ENCODE results near the gene TBC1D32. TPM values are rescaled to one million over a fixed set of nuclear protein-coding genes. Genes with fewer than 3 reads are reported as not detected.
A peak's percentile ranks its signal among the peaks of the same experiment; 100 is the strongest.

TBC1D32 gene
- total RNA-seq, 1 experiment from 2014 or later = 5.2 TPM

DNA sequence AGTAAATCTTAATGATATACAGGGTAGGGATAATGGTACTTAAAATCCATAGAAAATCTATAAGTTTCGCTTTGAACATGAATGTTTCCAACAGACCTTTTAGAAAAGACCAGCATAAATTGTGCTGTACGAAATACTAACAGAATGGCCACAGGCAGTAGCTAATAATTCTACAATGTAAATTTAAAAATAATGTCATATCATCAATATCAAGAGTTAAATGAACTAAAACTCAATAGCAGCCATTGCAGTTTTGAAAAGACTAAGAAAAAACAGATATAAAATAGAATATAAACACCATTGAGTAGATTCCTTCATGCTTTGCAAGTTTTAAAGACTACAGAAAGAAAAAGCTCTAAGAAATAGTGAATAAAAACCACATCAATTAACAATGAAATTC is 14.7 kb downstream of the TBC1D32 start (continued):
- TF ChIP-seq, protein P1, sequence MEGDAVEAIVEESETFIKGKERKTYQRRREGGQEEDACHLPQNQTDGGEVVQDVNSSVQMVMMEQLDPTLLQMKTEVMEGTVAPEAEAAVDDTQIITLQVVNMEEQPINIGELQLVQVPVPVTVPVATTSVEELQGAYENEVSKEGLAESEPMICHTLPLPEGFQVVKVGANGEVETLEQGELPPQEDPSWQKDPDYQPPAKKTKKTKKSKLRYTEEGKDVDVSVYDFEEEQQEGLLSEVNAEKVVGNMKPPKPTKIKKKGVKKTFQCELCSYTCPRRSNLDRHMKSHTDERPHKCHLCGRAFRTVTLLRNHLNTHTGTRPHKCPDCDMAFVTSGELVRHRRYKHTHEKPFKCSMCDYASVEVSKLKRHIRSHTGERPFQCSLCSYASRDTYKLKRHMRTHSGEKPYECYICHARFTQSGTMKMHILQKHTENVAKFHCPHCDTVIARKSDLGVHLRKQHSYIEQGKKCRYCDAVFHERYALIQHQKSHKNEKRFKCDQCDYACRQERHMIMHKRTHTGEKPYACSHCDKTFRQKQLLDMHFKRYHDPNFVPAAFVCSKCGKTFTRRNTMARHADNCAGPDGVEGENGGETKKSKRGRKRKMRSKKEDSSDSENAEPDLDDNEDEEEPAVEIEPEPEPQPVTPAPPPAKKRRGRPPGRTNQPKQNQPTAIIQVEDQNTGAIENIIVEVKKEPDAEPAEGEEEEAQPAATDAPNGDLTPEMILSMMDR (IDR thresholded peaks at IDR 0.05) = no peak

DNA sequence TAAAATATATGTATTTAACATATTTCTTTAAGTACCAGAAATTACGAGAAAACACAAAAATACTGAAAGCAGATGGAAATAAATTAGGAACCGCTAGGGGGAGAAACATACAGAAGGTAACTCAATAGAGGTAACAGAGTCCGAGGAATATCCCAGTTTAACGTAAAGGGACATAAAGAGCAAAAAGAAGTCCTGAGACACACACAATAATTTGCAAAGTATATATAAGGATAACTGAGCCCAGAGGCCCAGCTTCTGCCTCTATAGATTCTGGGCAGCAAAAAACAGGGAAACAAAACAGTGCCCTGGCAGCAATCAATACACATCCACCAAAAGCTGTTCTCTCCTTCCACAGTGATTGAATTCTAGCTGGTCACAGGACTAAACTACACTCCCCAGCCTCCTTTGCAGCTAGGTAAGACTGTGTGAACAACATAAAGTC is 15.1 kb downstream of the TBC1D32 start:
- no peaks in the 10 kb centered on the region for H3K4me1 Mint-ChIP-seq
- ChIA-PET CTCF (interaction anchor here (0.6 to 2.1 kb wide), 25 partner anchors 9 to 1212 kb away, joined by 3 to 26 read pairs (median 4); partner anchors contain the start of gene TBC1D32), POLR2A (no interaction called here)
- no peaks in the 10 kb centered on the region for H3K27me3 Mint-ChIP-seq (ENCODE audit: low read depth)
- TF ChIP-seq FOXJ3 (CRISPR knock-in tag; IDR thresholded peaks at IDR 0.05; ENCODE audit: borderline replicate concordance) (no peak), SMAD3 (CRISPR knock-in tag; IDR thresholded peaks at IDR 0.05; ENCODE audit: borderline replicate concordance) (no peak), HMGA2 (CRISPR knock-in tag; IDR thresholded peaks at IDR 0.05) (0 out of 2 replicates have a peak, but pooled peaks have one; percentile 1), ESRRA (CRISPR knock-in tag; IDR thresholded peaks at IDR 0.05; ENCODE audit: borderline replicate concordance) (no peak), OVOL2 (CRISPR knock-in tag; IDR thresholded peaks at IDR 0.05; ENCODE audit: borderline replicate concordance) (no peak)
- TF ChIP-seq, protein P2, sequence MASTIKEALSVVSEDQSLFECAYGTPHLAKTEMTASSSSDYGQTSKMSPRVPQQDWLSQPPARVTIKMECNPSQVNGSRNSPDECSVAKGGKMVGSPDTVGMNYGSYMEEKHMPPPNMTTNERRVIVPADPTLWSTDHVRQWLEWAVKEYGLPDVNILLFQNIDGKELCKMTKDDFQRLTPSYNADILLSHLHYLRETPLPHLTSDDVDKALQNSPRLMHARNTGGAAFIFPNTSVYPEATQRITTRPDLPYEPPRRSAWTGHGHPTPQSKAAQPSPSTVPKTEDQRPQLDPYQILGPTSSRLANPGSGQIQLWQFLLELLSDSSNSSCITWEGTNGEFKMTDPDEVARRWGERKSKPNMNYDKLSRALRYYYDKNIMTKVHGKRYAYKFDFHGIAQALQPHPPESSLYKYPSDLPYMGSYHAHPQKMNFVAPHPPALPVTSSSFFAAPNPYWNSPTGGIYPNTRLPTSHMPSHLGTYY (CRISPR knock-in tag; IDR thresholded peaks at IDR 0.05) = no peak
- TF ChIP-seq, protein P3, sequence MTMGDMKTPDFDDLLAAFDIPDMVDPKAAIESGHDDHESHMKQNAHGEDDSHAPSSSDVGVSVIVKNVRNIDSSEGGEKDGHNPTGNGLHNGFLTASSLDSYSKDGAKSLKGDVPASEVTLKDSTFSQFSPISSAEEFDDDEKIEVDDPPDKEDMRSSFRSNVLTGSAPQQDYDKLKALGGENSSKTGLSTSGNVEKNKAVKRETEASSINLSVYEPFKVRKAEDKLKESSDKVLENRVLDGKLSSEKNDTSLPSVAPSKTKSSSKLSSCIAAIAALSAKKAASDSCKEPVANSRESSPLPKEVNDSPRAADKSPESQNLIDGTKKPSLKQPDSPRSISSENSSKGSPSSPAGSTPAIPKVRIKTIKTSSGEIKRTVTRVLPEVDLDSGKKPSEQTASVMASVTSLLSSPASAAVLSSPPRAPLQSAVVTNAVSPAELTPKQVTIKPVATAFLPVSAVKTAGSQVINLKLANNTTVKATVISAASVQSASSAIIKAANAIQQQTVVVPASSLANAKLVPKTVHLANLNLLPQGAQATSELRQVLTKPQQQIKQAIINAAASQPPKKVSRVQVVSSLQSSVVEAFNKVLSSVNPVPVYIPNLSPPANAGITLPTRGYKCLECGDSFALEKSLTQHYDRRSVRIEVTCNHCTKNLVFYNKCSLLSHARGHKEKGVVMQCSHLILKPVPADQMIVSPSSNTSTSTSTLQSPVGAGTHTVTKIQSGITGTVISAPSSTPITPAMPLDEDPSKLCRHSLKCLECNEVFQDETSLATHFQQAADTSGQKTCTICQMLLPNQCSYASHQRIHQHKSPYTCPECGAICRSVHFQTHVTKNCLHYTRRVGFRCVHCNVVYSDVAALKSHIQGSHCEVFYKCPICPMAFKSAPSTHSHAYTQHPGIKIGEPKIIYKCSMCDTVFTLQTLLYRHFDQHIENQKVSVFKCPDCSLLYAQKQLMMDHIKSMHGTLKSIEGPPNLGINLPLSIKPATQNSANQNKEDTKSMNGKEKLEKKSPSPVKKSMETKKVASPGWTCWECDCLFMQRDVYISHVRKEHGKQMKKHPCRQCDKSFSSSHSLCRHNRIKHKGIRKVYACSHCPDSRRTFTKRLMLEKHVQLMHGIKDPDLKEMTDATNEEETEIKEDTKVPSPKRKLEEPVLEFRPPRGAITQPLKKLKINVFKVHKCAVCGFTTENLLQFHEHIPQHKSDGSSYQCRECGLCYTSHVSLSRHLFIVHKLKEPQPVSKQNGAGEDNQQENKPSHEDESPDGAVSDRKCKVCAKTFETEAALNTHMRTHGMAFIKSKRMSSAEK (CRISPR knock-in tag; IDR thresholded peaks at IDR 0.05; ENCODE audit: borderline replicate concordance) = no peak
- TF ChIP-seq, protein P1 (IDR thresholded peaks at IDR 0.05) = peak; percentile 36; the same call in 1 of the 2 replicates
- TF ChIP-seq, protein P4, sequence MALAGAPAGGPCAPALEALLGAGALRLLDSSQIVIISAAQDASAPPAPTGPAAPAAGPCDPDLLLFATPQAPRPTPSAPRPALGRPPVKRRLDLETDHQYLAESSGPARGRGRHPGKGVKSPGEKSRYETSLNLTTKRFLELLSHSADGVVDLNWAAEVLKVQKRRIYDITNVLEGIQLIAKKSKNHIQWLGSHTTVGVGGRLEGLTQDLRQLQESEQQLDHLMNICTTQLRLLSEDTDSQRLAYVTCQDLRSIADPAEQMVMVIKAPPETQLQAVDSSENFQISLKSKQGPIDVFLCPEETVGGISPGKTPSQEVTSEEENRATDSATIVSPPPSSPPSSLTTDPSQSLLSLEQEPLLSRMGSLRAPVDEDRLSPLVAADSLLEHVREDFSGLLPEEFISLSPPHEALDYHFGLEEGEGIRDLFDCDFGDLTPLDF (CRISPR knock-in tag; IDR thresholded peaks at IDR 0.05) = no peak
- DNase-seq (ENCODE audit: low spot score) (no peak), ATAC-seq (peak; percentile 90)
- peak overlapping the region; percentile 27; the same call in 1 of the 2 replicates for H3K4me3 Mint-ChIP-seq
- H3K27ac Mint-ChIP-seq = no peak overlapping the region
- H3K9me3 Mint-ChIP-seq = no peaks in the 10 kb centered on the region
- no peaks in the 10 kb centered on the region for H3K36me3 Mint-ChIP-seq

DNA sequence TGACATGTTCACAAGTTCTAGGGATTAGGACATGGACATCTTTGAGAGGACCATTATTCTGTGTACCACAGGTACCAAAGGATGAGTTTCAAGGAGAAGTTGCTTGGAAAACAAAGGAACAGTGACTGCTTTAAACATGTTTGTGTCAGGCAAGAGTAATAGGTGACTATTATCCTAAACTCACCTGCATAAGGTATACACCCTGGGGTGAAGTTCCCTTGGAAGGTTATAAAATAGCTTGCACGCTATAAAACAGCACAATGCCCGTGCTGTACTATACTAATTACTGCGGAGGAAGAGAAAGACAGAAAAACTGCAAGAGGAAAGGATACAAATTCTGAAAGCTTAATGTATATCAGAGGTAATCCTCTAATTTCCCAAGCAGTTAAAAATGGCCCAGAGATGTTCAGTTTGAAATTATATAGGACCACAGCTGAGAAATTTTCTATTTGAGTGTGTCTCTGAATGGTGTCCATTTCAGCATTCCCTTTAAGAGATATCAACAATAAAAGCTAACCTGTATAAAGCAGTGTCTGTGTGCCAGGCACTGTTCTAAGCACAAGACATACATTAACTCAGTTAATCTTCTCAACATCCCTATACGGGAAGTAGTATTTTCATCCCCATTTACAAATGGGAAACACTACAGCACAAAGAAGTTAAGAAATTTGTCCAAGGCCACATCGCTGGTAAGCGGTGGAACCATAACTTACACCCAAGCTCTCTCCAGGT is 19.7 kb downstream of the TBC1D32 start:
- Mint-ChIP-seq H3K36me3 (peaks cover 7% of the 10 kb centered on the region), H3K27ac (no peak overlapping the region), H3K9me3 (peaks cover 6% of the 10 kb centered on the region), H3K4me1 (no peaks in the 10 kb centered on the region), H3K27me3 (ENCODE audit: low read depth) (no peaks in the 10 kb centered on the region), H3K4me3 (no peak overlapping the region)
- ATAC-seq (no peak), DNase-seq (ENCODE audit: low spot score) (no peak)
- ChIA-PET CTCF (no interaction called here), POLR2A (no interaction called here)
- TF ChIP-seq NFYB (CRISPR knock-in tag; conservative IDR thresholded peaks at IDR 0.05; ENCODE audit: low read depth) = no peak
- no peak for TF ChIP-seq JUN (CRISPR knock-in tag; IDR thresholded peaks at IDR 0.05)
- TF ChIP-seq ZNF121 (CRISPR knock-in tag; IDR thresholded peaks at IDR 0.05) = no peak
- no peak for TF ChIP-seq ZNF317 (CRISPR knock-in tag; IDR thresholded peaks at IDR 0.05; ENCODE audit: borderline replicate concordance, low read depth)
- no peak for TF ChIP-seq MYBL2 (CRISPR knock-in tag; IDR thresholded peaks at IDR 0.05)
- TF ChIP-seq, protein P5, sequence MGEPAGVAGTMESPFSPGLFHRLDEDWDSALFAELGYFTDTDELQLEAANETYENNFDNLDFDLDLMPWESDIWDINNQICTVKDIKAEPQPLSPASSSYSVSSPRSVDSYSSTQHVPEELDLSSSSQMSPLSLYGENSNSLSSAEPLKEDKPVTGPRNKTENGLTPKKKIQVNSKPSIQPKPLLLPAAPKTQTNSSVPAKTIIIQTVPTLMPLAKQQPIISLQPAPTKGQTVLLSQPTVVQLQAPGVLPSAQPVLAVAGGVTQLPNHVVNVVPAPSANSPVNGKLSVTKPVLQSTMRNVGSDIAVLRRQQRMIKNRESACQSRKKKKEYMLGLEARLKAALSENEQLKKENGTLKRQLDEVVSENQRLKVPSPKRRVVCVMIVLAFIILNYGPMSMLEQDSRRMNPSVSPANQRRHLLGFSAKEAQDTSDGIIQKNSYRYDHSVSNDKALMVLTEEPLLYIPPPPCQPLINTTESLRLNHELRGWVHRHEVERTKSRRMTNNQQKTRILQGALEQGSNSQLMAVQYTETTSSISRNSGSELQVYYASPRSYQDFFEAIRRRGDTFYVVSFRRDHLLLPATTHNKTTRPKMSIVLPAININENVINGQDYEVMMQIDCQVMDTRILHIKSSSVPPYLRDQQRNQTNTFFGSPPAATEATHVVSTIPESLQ (CRISPR knock-in tag; IDR thresholded peaks at IDR 0.05) = no peak

Data from WTC11 (cell line).